ENCODE data around the gene CFAP57. TPM values are rescaled to one million over a fixed set of nuclear protein-coding genes. Genes with fewer than 3 reads are reported as not detected.

CFAP57 gene
- polyA plus RNA-seq, 5 donors = 1.7 to 5.9 (median 4.3) TPM

DNA sequence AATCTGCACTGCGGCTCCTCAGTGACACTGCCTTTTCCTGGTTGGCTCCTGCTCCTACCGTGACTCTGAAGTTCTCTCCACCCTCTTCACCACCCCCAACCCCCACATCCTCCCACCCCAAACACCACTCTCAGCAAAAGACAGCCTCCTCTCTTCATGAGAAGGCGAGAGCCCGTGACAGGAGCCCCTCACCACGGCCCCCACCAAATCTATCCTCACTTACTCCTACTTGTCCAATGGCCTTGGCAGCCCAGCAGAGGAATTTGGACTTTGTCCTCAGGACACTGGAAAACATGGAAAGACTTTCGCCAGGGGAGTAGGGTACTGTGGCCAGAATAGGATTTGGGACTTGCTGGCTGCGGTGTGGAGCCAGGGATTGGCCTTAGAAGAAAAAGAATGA, 104.5 kb downstream of the CFAP57 start:
- DNase-seq = no peak

DNA sequence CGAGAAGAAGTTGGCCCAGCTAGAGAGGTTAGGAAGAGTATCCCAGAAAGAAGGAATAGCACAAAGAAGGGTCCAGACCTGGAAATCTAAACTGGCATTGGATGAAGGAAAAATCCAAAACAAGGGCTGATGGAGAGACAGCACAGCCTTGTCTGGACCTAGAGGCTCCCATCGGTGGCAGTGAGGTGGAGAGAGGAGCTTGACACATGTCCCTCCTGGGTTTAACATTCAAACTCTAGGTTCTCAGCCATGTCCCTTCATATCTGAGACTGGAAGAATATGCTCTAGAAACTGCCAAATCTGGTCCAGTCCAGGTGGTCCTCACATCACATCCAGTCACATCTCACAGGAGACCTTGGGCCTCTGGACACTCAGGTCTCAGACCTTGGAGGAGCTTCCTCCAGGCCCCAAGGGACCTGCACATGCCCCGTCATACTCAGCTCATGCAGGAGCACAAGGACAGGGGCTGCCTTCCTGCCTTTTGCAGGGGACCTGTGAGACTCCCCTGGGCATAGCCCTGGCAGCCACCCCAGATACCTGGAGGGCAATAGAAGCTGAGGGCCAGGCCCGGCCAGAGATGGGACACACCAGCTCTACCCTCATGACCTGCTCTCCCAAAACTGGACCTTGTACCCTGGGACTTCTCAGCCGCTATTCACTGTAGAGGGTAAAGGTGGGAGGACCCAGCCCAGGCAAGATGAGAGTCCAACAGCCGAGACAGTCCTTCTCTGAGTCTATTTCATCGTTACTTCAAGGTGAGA, 105.2 kb downstream of the CFAP57 start:
- DNase-seq = no peak

GRCh38 chr1:43279161-43279560, 107.0 kb downstream of the CFAP57 start:
- no peak for DNase-seq

- DNase-seq = no peak
Measured at GRCh38 chr1:43279666-43280065, 107.5 kb downstream of the CFAP57 start.

GRCh38 chr1:43280692-43281091, 108.6 kb downstream of the CFAP57 start:
- DNase-seq = no peak

DNA sequence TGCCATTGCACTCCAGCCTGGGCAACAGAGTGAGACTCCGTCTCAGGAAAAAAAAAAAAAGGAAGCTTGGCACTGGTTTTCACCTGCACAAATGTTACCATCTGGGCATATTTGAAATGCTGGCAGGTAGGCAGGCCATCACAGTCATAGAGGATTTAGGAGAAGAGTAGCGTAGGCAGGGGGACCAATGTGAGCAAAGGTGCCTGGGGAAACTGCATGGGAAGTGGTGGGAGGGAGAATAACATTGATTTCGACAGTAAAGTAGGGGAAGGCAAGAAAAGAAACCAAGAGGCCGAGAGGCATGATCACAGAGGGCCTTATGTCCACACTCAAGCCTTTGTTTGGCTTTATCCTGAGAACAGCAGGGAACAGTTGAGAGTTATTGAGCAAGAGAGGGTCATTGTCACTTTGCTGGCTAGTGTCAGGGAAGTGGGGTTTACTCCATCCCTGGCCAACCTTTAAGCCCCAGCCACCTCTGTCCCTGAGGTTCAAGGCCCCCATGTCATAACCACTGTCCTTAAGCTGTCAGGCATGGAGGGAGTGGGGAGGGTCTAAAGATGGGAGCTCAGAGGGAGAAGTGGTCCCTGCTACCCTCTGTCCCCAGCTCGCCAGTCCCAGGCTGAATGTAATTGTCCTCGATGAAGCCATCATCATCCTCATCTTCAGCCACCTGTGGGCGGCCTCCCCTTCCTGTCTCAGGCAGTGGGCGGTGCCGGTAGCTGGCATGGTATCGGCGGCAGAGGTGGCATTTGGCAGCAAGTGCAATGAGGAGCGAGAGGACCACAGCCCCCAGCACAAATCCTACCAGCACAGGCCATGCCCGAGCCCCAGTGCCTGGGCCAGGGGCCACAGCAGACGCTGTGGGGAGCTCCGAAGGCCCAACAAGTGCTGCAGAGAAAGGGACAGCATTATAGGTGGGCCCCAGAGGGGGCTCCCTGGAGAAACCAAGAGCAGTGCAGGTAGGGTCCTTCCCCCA, 110.4 kb downstream of the CFAP57 start:
- DNase-seq = no peak

DNA sequence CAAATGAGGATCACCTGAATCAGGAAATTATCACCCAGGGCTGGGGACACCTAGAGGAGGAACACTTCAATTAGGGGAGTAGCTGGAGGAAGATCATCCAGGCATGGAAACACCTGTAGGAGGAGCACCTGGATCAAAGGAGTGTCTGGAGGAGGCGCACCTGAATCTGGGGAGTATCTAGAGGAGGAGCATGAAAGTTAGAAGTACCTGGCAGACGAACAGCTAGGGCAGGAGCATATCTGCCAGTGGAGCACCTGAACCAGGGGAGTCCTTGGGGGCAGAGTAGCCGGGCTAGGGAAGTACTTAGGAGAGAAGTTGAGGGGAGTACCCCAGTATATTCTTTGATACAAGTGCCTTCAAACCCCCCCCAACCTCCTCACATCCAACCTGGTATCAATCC, 111.9 kb downstream of the CFAP57 start:
- no peak for DNase-seq

GRCh38 chr1:43284546-43285110, 112.5 kb downstream of the CFAP57 start:
- DNase-seq = no peak

GRCh38 chr1:43285269-43285990, 113.3 kb downstream of the CFAP57 start, which contains the start of gene C1orf210:
Gene C1orf210 (minus strand): TSS chr1:43285581. CDS start chr1:43283270, 2,311 bp downstream.
- peak in 1 of 2 donors; percentile 56 for DNase-seq

DNA sequence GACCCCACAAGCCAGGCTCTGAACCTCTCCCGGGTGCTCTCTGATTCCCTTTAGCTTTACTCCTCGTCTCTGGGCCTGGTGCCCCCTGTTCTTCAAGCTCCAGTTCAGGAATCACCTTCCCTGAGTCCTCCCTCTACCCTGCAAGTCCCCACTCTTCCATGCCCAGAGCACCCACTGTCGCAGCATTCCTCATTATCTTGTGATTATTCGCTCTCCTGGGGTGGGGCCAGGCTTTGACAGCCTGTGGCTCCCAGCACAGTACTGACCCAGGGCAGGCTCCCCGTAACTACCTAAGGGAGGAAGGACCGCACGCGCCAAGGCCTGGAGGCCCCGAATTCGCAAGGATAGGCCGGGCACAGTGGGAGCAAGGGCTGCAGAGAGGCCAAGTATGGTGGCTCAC, 114.0 kb downstream of the CFAP57 start:
- DNase-seq = no peak

- no peak for DNase-seq
Measured at GRCh38 chr1:43286533-43286932, 114.4 kb downstream of the CFAP57 start.

DNA sequence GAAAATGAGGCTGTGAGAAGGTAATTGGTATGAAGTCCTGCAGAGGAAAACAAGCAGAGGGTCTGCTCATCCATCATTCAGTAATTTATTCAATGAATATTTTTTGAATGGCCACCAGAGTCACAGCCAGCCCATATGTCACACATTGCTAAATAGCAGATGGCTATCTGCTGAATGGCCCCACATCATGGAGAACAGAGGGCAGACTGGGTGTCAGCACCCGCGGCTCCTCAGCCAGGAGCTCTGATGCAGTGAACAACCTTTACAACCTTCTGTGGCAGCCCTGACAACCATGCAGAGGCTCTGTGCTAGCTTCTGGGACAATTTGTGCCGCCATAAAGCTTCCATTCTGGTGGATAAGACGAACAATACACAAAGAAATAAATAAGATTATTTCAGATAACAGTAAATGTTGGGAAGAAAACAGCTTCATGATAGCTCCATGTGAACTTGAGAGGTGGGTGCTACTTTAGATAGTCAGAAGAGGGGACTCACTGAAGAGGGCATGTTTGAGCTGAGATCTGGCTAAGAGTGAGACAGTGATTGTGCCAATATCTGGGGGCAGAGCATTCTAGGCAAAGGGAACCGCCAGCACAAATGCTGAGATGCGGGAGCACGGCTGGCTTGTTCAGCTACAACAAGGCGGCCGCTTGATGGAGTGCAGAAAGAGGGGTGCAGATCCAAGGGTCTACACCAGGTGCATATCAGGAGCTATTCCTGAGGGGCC, 116.1 kb downstream of the CFAP57 start:
- no peak for DNase-seq

DNA sequence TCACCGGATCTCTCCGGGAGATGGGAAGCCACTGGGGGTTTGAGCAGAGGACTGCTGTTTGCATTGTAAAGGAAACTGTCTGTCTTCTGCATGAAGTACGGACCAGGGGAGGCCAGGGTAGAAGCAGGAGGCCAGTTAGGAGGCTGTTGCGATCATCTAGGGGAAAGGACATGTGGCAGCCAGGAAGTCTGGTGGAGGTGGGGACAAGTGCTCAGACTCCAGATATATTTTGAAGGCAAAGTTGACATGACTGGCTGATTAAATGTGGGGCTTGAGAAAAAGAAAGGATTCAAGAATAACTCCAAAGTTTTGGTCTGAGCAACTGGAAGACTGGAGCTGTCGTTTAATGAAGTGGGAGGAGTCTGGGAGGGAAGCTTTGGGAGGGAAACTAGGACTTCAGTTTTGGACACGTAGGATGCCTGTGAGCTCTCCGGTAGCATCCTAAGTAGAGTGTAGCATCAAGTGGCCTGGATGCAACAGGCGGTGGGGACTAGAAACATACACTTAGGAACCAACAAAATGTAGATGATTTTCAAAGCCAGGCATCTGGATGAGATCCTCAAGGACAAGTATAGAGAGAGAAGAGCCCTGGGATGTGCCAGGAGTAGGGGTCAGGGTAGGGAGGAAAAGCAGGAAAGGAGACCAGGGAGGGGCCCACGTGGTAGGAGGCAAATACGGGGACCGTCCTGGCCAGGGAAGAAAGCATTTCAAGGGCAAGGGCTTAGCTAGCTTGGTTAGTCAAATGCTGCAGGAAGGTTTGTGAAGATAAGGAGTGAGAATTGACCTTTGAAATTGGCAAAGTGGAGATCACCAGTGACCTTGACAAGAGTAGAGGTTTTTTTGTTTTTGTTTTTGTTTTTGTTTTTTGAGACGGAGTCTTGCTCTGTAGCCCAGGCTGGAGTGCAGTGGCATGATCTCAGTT, 116.9 kb downstream of the CFAP57 start:
- no peak for DNase-seq

DNA sequence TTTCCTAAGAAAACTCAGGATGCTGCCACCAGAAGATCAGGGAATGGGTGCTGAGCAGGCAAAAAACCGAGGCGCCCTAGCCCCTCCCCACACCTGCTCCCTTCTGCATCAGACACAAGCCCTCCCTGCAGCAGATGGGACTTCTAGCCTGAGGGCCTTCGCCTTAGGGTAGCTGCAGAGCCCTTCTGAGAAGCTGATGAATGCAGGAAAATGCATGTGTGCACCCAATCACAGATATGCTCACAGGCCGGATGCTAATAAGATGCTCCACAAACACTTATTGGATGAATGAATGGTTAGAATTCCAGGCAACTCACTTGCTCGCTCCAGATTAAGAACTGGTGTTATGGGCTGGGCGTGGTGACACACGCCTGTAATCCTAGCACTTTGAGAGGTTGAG, 120.1 kb downstream of the CFAP57 start:
- DNase-seq = no peak

- no peak for DNase-seq
Measured at GRCh38 chr1:43292679-43293078, 120.5 kb downstream of the CFAP57 start.

DNA sequence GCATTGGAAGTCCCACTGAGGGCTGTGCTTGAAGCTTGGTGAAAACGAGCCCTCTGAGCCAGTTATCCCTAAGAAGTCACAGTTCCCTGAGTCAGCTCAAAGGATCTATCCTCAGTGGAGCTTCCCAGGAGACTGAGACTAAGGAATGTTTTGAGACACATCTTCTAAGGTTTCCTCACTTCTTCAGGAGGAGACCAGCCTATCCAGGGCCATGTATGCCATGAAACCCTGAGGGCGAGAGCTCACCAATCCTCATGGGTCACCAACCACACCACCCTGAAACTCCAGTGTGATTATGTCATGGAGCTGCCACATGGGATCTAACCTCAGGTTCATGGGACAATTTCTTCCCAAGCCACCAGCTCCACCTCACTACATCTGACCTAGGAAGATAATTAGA, 121.0 kb downstream of the CFAP57 start:
- DNase-seq = no peak

GRCh38 chr1:43293896-43294760, 122.0 kb downstream of the CFAP57 start:
- DNase-seq = no peak

- no peak for DNase-seq
Measured at GRCh38 chr1:43294761-43295160, 122.6 kb downstream of the CFAP57 start.

- no peak for DNase-seq
Measured at GRCh38 chr1:43296207-43296606, 124.1 kb downstream of the CFAP57 start.
